K562 (cell line): ENCODE results near the gene KASH5. TPM values are rescaled to one million over a fixed set of nuclear protein-coding genes. Genes with fewer than 3 reads are reported as not detected.
A peak's percentile ranks its signal among the peaks of the same experiment; 100 is the strongest.

Source experiments
- CC2D1A ChIP-seq: fragments of 450-650 bp; IDR thresholded peaks from 2 replicates; pipeline ENCODE4 v1.6.1; 2017; ENCODE audit warnings: mild to moderate bottlenecking
- HBP1 ChIP-seq: fragments of 450-650 bp; formaldehyde crosslinking; IDR thresholded peaks from 2 replicates; pipeline ENCODE4 v1.4.0; 2022; ENCODE audit warnings: missing genetic modification characterization
- KLF1 ChIP-seq: fragments of 450-650 bp; IDR thresholded peaks from 2 replicates; pipeline ENCODE4 v1.6.1; 2016; ENCODE audit warnings: missing genetic modification characterization, missing compliant biosample characterization
- MLLT1 ChIP-seq, 2 experiments: fragments of 450-650 bp; IDR thresholded peaks; 2 replicates each; pipeline ENCODE4 v1.6.1; 2016
- MTA2 ChIP-seq: fragments of 450-650 bp; IDR thresholded peaks from 2 replicates; pipeline ENCODE4 v1.6.1; 2016; ENCODE audit warnings: low read depth
- SP1 ChIP-seq: sonication (generic); formaldehyde crosslinking; IDR thresholded peaks from 2 replicates; pipeline ENCODE4 v1.8.1; 2022; ENCODE audit warnings: mild to moderate bottlenecking, missing genetic modification reagents
- ZBTB40 ChIP-seq, 2 experiments: fragments of 450-650 bp in 1 of 2; sonication (generic) in 1 of 2; formaldehyde crosslinking in 1 of 2; IDR thresholded peaks; 2 replicates each; pipeline versions ENCODE4 v1.7.1 to v1.9.0; 2016 to 2022; ENCODE audit warnings: inconsistent platforms in 1 of 2, mild to moderate bottlenecking in 1 of 2, missing genetic modification reagents in 1 of 2
- polyA plus RNA-seq, 8 experiments: library from polyadenylated mRNA; depleted of rRNA in 4 of 8; stranded (reverse) in 5 of 8; unstranded in 3 of 8; fragments of >200 nt; fragmentation: Nextera tagmentation in 2 of 8; fragmentation: Illumina TruSeq in 1 of 8; extraction: Ambion mirVana in 2 of 8; extraction: Trizol in 1 of 8; gene quantifications; 2 replicates each; pipeline versions ENCODE4 v1.2.1 to v1.2.3, GENCODE V29; 2011 to 2014; ENCODE audit warnings: inconsistent platforms in 1 of 8, missing spikeins in 1 of 8
- total RNA-seq, 7 experiments: library from RNA; depleted of rRNA in 6 of 7; stranded (reverse); fragments of >200 nt in 6 of 7; fragmentation: Illumina TruSeq in 2 of 7; extraction: Trizol in 2 of 7; gene quantifications; 2 replicates each; pipeline versions ENCODE4 v1.2.1 to v1.2.3, GENCODE V29; 2011 to 2021; ENCODE audit warnings: low replicate concordance in 1 of 7

Gene KASH5
- total and polyA plus RNA-seq, 9 of the 15 experiments (the other 6 are each of a cell fraction or from before 2014, with no cell fraction given): 0.07 to 0.84 (median 0.34) TPM; not detected in 1

- TF ChIP-seq ZBTB40 (IDR thresholded peaks at IDR 0.05): peak; percentile 56; the same call in 1 of the 2 replicates
- TF ChIP-seq ZBTB40 (CRISPR knock-in tag; IDR thresholded peaks at IDR 0.05): no peak
- no peak for TF ChIP-seq SP1 (CRISPR knock-in tag)
- TF ChIP-seq KLF1: no peak
- peak; percentile 62 to 70; a peak in 2 of 4 replicates for TF ChIP-seq MLLT1 (IDR thresholded peaks at IDR 0.05)
- TF ChIP-seq HBP1: peak; percentile 76
- peak; percentile 35; the same call in 1 of the 2 replicates for TF ChIP-seq MTA2
- no peak; the same call in 1 of the 2 replicates for TF ChIP-seq CC2D1A
These were observed 35.3 kb downstream of the KASH5 start, which contains the start of gene PTH2 (continued) for GRCh38 chr19:49423071-49423984.
